B cell (primary cell): ENCODE data around the gene TMC6. TPM values are rescaled to one million over a fixed set of nuclear protein-coding genes. Genes with fewer than 3 reads are reported as not detected.

Experiments
- ATAC-seq: fragments of 200-7000 bp; cut with Tn5 transposase; one replicate; pipeline ENCODE4 v1.10.0; 2021; ENCODE audit warnings: low read depth, mild to moderate bottlenecking, moderate number of reproducible peaks, moderate library complexity
- CTCF ChIA-PET: fragments of 350-600 bp; sonication (Branson Sonifier 250); formaldehyde crosslinking; loops from one replicate; lab custom pipeline; 2021; ENCODE audit warnings: antibody characterized with exemption, inconsistent platforms; lab: Charles Lee
- POLR2A ChIA-PET: fragments of 350-600 bp; sonication (Branson Sonifier 250); formaldehyde crosslinking; loops from one replicate; lab custom pipeline; 2021; ENCODE audit warnings: antibody characterized with exemption; lab: Charles Lee
- DNase-seq: peaks from one replicate; pipeline ENCODE4 v3.0.0; 2013
- H2AFZ ChIP-seq: 2 replicates; pipeline ENCODE4 v1.6.1; 2012; ENCODE audit warnings: mild to moderate bottlenecking, low read depth, low read length; ENCODE audit not compliant: insufficient read depth, poor library complexity, severe bottlenecking
- H3K27ac ChIP-seq, 2 donors: 1 replicate in 1 of 2; 2 replicates in 1 of 2; pipeline ENCODE4 v1.5.1; 2012 to 2013; ENCODE audit warnings: low read length in 2 of 2, mild to moderate bottlenecking in 2 of 2, moderate library complexity in 1 of 2
- H3K27me3 ChIP-seq, 4 experiments: fragments of 200-600 bp in 1 of 4; sonication (generic) in 1 of 4; replicated peaks in 1 of 4; 1 replicate in 2 of 4; 2 replicates in 2 of 4; pipeline versions ENCODE4 v1.6.1 to v1.7.0; 2013 to 2016; ENCODE audit warnings: low read length in 3 of 4, mild to moderate bottlenecking in 2 of 4, mixed read lengths in 1 of 4, moderate library complexity in 1 of 4; ENCODE audit not compliant: insufficient read depth in 4 of 4, control insufficient read depth in 3 of 4; ENCODE audit errors: control extremely low read depth in 1 of 4
- H3K36me3 ChIP-seq, 2 experiments: replicated peaks in 1 of 2; 1 replicate in 1 of 2; 2 replicates in 1 of 2; pipeline versions ENCODE4 v1.6.1 to v1.7.1; 2013; ENCODE audit warnings: low read length in 1 of 2; ENCODE audit not compliant: insufficient read depth in 2 of 2, control insufficient read depth in 1 of 2; ENCODE audit errors: control extremely low read depth in 1 of 2, extremely low read depth in 1 of 2
- H3K4me1 ChIP-seq, 2 donors: fragments of 200-600 bp in 1 of 2; sonication (generic) in 1 of 2; 1 replicate in 1 of 2; 2 replicates in 1 of 2; pipeline versions ENCODE4 v1.5.1 to v1.6.1; 2013 to 2017; ENCODE audit warnings: low read length in 2 of 2; ENCODE audit not compliant: control insufficient read depth in 2 of 2, insufficient read depth in 2 of 2
- H3K4me2 ChIP-seq: replicated peaks from 2 replicates; pipeline ENCODE3; 2012; ENCODE audit warnings: mild to moderate bottlenecking, low read depth, low read length; ENCODE audit not compliant: poor library complexity, severe bottlenecking
- H3K4me3 ChIP-seq, 5 experiments: fragments of 200-600 bp in 1 of 5; sonication (generic) in 1 of 5; 1 replicate in 3 of 5; 2 replicates in 2 of 5; pipeline versions ENCODE4 v1.5.1 to v1.7.0; 2011 to 2016; ENCODE audit warnings: low read length in 4 of 5, mild to moderate bottlenecking in 4 of 5, low read depth in 2 of 5, control low read depth in 1 of 5, moderate library complexity in 1 of 5; ENCODE audit not compliant: insufficient read depth in 1 of 5; ENCODE audit errors: control extremely low read depth in 1 of 5, extremely low read depth in 1 of 5
- H3K79me2 ChIP-seq: fragments of 200-600 bp; sonication (generic); one replicate; pipeline ENCODE4 v1.6.0; 2016; ENCODE audit warnings: low read length; ENCODE audit not compliant: control insufficient read depth, insufficient read depth
- H3K9ac ChIP-seq: fragments of 200-600 bp; sonication (generic); 2 replicates; pipeline ENCODE4 v1.6.1; 2017; ENCODE audit warnings: mild to moderate bottlenecking, low read length, moderate library complexity
- H3K9me3 ChIP-seq, 3 donors: one replicate each; pipeline versions ENCODE4 v1.6.1 to v1.7.1; 2013; ENCODE audit warnings: low read length in 2 of 3; ENCODE audit not compliant: control insufficient read depth in 2 of 3, insufficient read depth in 1 of 3; ENCODE audit errors: control extremely low read depth in 1 of 3
- H4K20me1 ChIP-seq: 2 replicates; pipeline ENCODE4 v1.6.0; 2012; ENCODE audit warnings: mild to moderate bottlenecking, low read length; ENCODE audit not compliant: insufficient read depth, control insufficient read depth, poor library complexity, severe bottlenecking
- H3K27ac Mint-ChIP-seq: one replicate; pipeline ENCODE4 v1.8.0; 2021; ENCODE audit warnings: mixed read lengths
- H3K27me3 Mint-ChIP-seq: one replicate; pipeline ENCODE4 v1.8.0; 2021; ENCODE audit warnings: mixed read lengths
- H3K4me1 Mint-ChIP-seq: one replicate; pipeline ENCODE4 v1.8.0; 2021; ENCODE audit warnings: mixed read lengths
- H3K4me3 Mint-ChIP-seq: one replicate; pipeline ENCODE4 v1.8.0; 2021; ENCODE audit warnings: mixed read lengths
- H3K9me3 Mint-ChIP-seq: one replicate; pipeline ENCODE4 v1.8.0; 2022; ENCODE audit warnings: mixed read lengths; ENCODE audit not compliant: insufficient read depth
- WGBS: methylation state at CpG from one replicate; pipeline ENCODE4 v1.1.5; 2013; ENCODE audit warnings: missing lambda C conversion rate; ENCODE audit not compliant: insufficient coverage; 5-methylcytosine and 5-hydroxymethylcytosine counted together
- intact Hi-C: fragments of 100-400 bp; cut with micrococcal nuclease; formaldehyde crosslinking; loops from one replicate; pipeline ENCODE4 v1.10.0; 2022
- polyA plus RNA-seq: library from polyadenylated mRNA; depleted of rRNA; stranded (reverse); fragments of >200 nt; gene quantifications from 2 replicates; pipeline ENCODE4 v1.2.3, GENCODE V29; 2012
- total RNA-seq, 2 donors: library from RNA; stranded (reverse); fragments of 120-200 nt in 1 of 2; gene quantifications; 1 replicate in 1 of 2; 2 replicates in 1 of 2; pipeline versions ENCODE4 v1.2.3 to v1.2.4, GENCODE V29; 2013 to 2022
- TF ChIP-seq, protein P1 (sequence below): fragments of 200-600 bp; IDR thresholded peaks from one replicate; pipeline ENCODE4 v1.8.0; 2022; ENCODE audit warnings: antibody characterized with exemption, mild to moderate bottlenecking

The TMC6 gene
- total and polyA plus RNA-seq, 2 donors (not counting 1 experiment from before 2014, with no cell fraction given), result 374 to 891 TPM

DNA sequence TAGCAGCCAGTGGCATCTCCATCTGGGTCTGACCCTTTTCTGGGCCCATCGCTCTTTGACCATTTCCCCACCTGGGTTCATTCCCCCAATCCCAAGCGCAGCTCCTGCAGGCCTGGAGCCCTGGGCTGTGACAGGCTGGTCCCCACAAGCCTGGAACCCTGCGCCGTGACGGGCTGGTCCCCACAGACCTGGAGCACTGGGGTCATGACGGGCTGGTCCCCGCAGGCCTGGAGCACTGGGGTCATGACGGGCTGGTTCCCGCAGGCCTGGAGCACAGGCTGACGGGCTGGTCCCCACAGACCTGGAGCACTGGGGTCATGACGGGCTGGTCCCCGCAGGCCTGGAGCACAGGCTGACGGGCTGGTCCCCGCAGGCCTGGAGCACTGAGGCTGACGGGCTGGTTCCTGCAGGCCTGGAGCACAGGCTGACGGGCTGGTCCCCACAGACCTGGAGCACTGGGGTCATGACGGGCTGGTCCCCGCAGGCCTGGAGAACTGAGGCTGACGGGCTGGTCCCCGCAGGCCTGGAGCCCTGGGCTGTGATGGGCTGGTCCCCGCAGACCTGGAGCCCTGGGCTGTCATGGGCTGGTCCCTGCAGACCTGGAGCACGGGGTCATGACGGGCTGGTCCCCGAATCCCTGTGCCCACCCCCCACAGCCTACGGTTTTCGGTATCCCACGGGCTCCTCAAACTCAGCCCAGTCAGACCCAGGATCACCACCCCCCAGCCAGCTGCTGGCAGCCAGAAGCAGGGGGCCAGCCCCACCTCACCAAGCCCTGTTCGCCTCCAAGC is 16.6 kb downstream of the TMC6 start:
- peaks cover 85% of the 10 kb centered on the region for H4K20me1 ChIP-seq
- POLR2A ChIA-PET, result interaction anchor here (0.6 to 1.8 kb wide), 5 partner anchors 16 to 140 kb away, joined by 3 to 11 read pairs (median 5); no protein-coding TSS in a partner anchor
- 95% methylated on average over 28 of the region's 28 CpGs for WGBS
- no peak overlapping the region for H2AFZ ChIP-seq
- H3K4me3 Mint-ChIP-seq, result no peak overlapping the region
- peaks cover 24% of the 10 kb centered on the region for H3K4me1 Mint-ChIP-seq
- no peaks in the 10 kb centered on the region for H3K9me3 ChIP-seq
- H3K9ac ChIP-seq, result no peak overlapping the region
- CTCF ChIA-PET, result interaction anchor here (0.6 to 10.9 kb wide), 20 partner anchors 9 to 251 kb away, joined by 3 to 142 read pairs (median 4); partner anchors contain the start of genes TMC6 and TMC8
- no peak overlapping the region for H3K4me3 ChIP-seq
- no peak overlapping the region for H3K4me2 ChIP-seq
- H3K36me3 ChIP-seq, result peaks cover 0 to 77% of the 10 kb centered on the region in 2 experiments
- no peaks in the 10 kb centered on the region for H3K27me3 Mint-ChIP-seq
- H3K27ac Mint-ChIP-seq, result peak overlapping the region; percentile 96
- H3K9me3 Mint-ChIP-seq, result no peaks in the 10 kb centered on the region
- H3K4me1 ChIP-seq, result peaks cover 12 to 22% of the 10 kb centered on the region in 2 donors
- TF ChIP-seq, protein P1, sequence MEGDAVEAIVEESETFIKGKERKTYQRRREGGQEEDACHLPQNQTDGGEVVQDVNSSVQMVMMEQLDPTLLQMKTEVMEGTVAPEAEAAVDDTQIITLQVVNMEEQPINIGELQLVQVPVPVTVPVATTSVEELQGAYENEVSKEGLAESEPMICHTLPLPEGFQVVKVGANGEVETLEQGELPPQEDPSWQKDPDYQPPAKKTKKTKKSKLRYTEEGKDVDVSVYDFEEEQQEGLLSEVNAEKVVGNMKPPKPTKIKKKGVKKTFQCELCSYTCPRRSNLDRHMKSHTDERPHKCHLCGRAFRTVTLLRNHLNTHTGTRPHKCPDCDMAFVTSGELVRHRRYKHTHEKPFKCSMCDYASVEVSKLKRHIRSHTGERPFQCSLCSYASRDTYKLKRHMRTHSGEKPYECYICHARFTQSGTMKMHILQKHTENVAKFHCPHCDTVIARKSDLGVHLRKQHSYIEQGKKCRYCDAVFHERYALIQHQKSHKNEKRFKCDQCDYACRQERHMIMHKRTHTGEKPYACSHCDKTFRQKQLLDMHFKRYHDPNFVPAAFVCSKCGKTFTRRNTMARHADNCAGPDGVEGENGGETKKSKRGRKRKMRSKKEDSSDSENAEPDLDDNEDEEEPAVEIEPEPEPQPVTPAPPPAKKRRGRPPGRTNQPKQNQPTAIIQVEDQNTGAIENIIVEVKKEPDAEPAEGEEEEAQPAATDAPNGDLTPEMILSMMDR, result no peak
- DNase-seq (no peak), ATAC-seq (no peak)
- no peaks in the 10 kb centered on the region for H3K27me3 ChIP-seq
- H3K27ac ChIP-seq, result no peak overlapping the region
- intact Hi-C loops, result loop anchor here (1.0 to 10.0 kb wide), 4 partner anchors 22 to 313 kb away; no protein-coding TSS in a partner anchor
- peaks cover 8% of the 10 kb centered on the region for H3K79me2 ChIP-seq
